ENCODE measurements around the gene FARP2.

The FARP2 gene, protein sequence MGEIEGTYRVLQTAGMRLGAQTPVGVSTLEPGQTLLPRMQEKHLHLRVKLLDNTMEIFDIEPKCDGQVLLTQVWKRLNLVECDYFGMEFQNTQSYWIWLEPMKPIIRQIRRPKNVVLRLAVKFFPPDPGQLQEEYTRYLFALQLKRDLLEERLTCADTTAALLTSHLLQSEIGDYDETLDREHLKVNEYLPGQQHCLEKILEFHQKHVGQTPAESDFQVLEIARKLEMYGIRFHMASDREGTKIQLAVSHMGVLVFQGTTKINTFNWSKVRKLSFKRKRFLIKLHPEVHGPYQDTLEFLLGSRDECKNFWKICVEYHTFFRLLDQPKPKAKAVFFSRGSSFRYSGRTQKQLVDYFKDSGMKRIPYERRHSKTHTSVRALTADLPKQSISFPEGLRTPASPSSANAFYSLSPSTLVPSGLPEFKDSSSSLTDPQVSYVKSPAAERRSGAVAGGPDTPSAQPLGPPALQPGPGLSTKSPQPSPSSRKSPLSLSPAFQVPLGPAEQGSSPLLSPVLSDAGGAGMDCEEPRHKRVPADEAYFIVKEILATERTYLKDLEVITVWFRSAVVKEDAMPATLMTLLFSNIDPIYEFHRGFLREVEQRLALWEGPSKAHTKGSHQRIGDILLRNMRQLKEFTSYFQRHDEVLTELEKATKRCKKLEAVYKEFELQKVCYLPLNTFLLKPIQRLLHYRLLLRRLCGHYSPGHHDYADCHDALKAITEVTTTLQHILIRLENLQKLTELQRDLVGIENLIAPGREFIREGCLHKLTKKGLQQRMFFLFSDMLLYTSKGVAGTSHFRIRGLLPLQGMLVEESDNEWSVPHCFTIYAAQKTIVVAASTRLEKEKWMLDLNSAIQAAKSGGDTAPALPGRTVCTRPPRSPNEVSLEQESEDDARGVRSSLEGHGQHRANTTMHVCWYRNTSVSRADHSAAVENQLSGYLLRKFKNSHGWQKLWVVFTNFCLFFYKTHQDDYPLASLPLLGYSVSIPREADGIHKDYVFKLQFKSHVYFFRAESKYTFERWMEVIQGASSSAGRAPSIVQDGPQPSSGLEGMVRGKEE

DNA sequence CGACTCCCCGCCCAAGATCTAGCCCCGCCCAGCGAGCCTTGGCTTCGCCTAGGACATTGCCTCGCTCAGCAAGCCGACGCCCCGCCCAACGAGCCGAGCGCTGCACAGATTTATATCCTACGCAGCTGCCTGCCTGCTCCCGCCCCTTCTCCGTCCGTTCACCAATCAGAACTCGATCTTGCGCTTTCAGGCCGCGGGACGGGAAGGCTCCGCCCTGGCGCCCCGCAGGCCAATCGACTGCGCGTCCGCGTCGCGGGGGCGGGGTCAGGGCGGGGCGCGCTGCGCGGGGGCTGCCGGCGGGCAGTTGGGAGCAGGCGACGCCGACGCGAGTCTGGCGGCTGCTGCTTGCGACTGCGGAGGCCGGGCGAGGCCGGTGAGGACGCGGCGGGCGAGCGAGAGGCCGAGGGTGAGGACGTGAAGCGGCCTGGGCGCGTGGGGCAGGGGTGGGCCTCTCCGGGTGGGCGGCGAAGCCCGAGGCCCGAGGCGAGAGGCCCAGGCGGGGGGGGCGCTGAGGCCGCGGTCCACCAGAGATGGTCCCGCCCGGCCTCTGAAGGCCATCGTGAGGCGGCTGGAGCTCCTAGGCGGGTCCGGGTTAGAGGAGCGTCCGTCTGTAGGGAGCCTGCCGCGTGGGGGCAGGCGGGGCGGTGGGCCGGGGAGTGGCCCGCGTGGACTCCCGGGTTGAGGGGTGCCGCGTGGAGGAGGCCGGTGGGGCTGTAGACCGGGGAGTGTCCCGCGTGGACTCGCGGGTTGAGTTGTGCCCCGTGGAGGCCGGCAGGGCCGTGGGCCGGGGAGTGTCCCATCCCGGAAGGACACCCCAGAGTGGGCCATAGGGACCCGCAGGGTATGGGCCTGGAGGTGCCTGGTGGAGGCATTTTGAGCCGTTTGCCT lies at the start of gene FARP2:
Gene FARP2 (plus strand): TSS at position 303 of the 888 bp plus-strand sequence. CDS start 16,823 bp downstream, outside the sequence.
- peak within 1 kb of the TSS; percentile 94 for H3K4me3 ChIP-seq (ENCODE audit: low read length, poor library complexity, severe bottlenecking)
- H3F3A ChIP-seq (ENCODE audit: low read depth) = peaks cover 8% of the 10 kb centered on the region; the same call in 1 of the 2 replicates
- no peaks in the 10 kb centered on the region for H3K9me2 ChIP-seq (replicated peaks; ENCODE audit: low read depth, low read length)
- H3K27me3 ChIP-seq (ENCODE audit: insufficient read depth, low read length, poor library complexity, severe bottlenecking) = no peaks in the 10 kb centered on the region
- peaks cover 16% of the 10 kb centered on the region for H4K20me1 ChIP-seq (ENCODE audit: insufficient read depth, low read length, poor library complexity, severe bottlenecking)
- H3K9me3 ChIP-seq (ENCODE audit: insufficient read depth, low read depth, low read length) = no peaks in the 10 kb centered on the region
- H3K9ac ChIP-seq (ENCODE audit: low read depth, low read length, poor library complexity, severe bottlenecking) = peak within 1 kb of the TSS; percentile 82
- H2AFZ ChIP-seq (ENCODE audit: low read length) = peak within 1 kb of the TSS; percentile 74
- TF ChIP-seq, protein P1, sequence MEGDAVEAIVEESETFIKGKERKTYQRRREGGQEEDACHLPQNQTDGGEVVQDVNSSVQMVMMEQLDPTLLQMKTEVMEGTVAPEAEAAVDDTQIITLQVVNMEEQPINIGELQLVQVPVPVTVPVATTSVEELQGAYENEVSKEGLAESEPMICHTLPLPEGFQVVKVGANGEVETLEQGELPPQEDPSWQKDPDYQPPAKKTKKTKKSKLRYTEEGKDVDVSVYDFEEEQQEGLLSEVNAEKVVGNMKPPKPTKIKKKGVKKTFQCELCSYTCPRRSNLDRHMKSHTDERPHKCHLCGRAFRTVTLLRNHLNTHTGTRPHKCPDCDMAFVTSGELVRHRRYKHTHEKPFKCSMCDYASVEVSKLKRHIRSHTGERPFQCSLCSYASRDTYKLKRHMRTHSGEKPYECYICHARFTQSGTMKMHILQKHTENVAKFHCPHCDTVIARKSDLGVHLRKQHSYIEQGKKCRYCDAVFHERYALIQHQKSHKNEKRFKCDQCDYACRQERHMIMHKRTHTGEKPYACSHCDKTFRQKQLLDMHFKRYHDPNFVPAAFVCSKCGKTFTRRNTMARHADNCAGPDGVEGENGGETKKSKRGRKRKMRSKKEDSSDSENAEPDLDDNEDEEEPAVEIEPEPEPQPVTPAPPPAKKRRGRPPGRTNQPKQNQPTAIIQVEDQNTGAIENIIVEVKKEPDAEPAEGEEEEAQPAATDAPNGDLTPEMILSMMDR (conservative IDR thresholded peaks at IDR 0.05; ENCODE audit: low read length) = no peak
- TF ChIP-seq EZH2phosphoT487 (IDR thresholded peaks at IDR 0.05; ENCODE audit: borderline replicate concordance) = no peak
- H3K36me3 ChIP-seq (ENCODE audit: insufficient read depth, low read length) = peaks cover 38% of the 10 kb centered on the region
- peaks cover 20% of the 10 kb centered on the region for H3K79me2 ChIP-seq (ENCODE audit: insufficient read depth, low read length)
- H3K4me2 ChIP-seq (ENCODE audit: low read depth, low read length, poor library complexity, severe bottlenecking) = peak within 1 kb of the TSS; percentile 98
- peaks cover 24% of the 10 kb centered on the region for H3K4me1 ChIP-seq (ENCODE audit: insufficient read depth, low read length, poor library complexity, severe bottlenecking)

DNA sequence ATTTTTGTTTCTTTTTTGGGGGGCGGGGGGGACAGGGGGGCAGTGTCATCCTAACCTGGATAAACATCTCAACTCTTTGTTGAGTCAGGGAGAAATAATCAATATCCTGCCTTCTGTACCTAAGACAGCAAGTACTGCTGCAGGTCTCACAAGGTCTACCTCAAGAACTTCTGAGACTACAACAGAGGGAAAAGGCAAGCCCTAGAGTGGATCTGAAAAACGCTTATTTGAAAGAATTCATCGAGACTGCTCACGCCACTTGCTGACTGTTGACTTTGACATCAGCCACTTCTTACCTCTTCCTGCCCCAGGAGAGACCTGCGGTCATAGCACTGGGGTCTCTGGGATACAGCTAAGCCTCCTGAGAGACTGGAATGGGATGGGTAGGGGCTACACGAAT lies 49.0 kb upstream of the FARP2 start:
- Histone ChIP-seq H4K20me1 (ENCODE audit: insufficient read depth, low read length, poor library complexity, severe bottlenecking) (peaks cover 22% of the 10 kb centered on the region), H2AFZ (ENCODE audit: low read length) (no peak overlapping the region), H3K36me3 (ENCODE audit: insufficient read depth, low read length) (no peaks in the 10 kb centered on the region), H3K79me2 (ENCODE audit: insufficient read depth, low read length) (peaks cover 93% of the 10 kb centered on the region), H3K9ac (ENCODE audit: low read depth, low read length, poor library complexity, severe bottlenecking) (no peak overlapping the region), H3K4me1 (ENCODE audit: insufficient read depth, low read length, poor library complexity, severe bottlenecking) (peaks cover 70% of the 10 kb centered on the region), H3K9me2 (replicated peaks; ENCODE audit: low read depth, low read length) (no peaks in the 10 kb centered on the region), H3K9me3 (ENCODE audit: insufficient read depth, low read depth, low read length) (no peaks in the 10 kb centered on the region), H3K4me2 (ENCODE audit: low read depth, low read length, poor library complexity, severe bottlenecking) (no peak overlapping the region), H3K27me3 (ENCODE audit: insufficient read depth, low read length, poor library complexity, severe bottlenecking) (no peaks in the 10 kb centered on the region), H3F3A (ENCODE audit: low read depth) (peaks cover 4% of the 10 kb centered on the region; the same call in 1 of the 2 replicates), H3K4me3 (ENCODE audit: low read length, poor library complexity, severe bottlenecking) (no peak overlapping the region)
- no peak for TF ChIP-seq EZH2phosphoT487 (IDR thresholded peaks at IDR 0.05; ENCODE audit: borderline replicate concordance)
- TF ChIP-seq, protein P1 (conservative IDR thresholded peaks at IDR 0.05; ENCODE audit: low read length) = no peak

DNA sequence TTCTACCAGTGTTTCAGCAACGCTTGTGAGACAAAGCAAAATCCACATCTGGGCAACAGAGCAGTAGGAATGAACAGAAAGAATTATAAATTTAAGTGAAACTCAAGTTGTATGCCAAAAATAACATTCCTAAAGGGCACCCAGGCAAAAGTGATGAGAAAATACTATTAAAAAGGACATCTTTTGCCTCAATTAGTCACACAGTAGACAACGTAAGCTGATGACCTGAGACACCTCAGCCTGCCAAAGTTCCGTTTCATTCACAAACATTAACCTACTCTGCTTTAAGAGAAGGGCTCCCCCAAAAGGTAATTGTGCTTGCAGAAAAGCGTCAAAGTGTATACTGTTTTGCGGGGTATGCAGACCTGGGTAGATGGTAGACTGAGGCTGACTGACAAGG lies 47.8 kb upstream of the FARP2 start:
- Histone ChIP-seq H2AFZ (ENCODE audit: low read length) (no peak overlapping the region), H3K4me1 (ENCODE audit: insufficient read depth, low read length, poor library complexity, severe bottlenecking) (peaks cover 69% of the 10 kb centered on the region), H3K9me2 (replicated peaks; ENCODE audit: low read depth, low read length) (no peaks in the 10 kb centered on the region), H3F3A (ENCODE audit: low read depth) (peaks cover 4% of the 10 kb centered on the region; the same call in 1 of the 2 replicates), H3K79me2 (ENCODE audit: insufficient read depth, low read length) (peaks cover 93% of the 10 kb centered on the region), H3K4me2 (ENCODE audit: low read depth, low read length, poor library complexity, severe bottlenecking) (no peak overlapping the region), H4K20me1 (ENCODE audit: insufficient read depth, low read length, poor library complexity, severe bottlenecking) (peaks cover 18% of the 10 kb centered on the region), H3K27me3 (ENCODE audit: insufficient read depth, low read length, poor library complexity, severe bottlenecking) (no peaks in the 10 kb centered on the region), H3K9ac (ENCODE audit: low read depth, low read length, poor library complexity, severe bottlenecking) (peak overlapping the region; percentile 11), H3K4me3 (ENCODE audit: low read length, poor library complexity, severe bottlenecking) (no peak overlapping the region), H3K36me3 (ENCODE audit: insufficient read depth, low read length) (no peaks in the 10 kb centered on the region), H3K9me3 (ENCODE audit: insufficient read depth, low read depth, low read length) (no peaks in the 10 kb centered on the region)
- TF ChIP-seq EZH2phosphoT487 (IDR thresholded peaks at IDR 0.05; ENCODE audit: borderline replicate concordance) = no peak
- TF ChIP-seq, protein P1 (conservative IDR thresholded peaks at IDR 0.05; ENCODE audit: low read length) = no peak

Measured in Loucy (cell line).